GM12872 (cell line): ENCODE measurements around the gene TBC1D22B.
A peak's percentile ranks its signal among the peaks of the same experiment; 100 is the strongest.

Source experiments
- TF ChIP-seq, protein P1 (sequence below): IDR thresholded peaks from 3 replicates; pipeline ENCODE4 v1.5.1; 2011; ENCODE audit warnings: low read depth, mild to moderate bottlenecking, low read length, moderate library complexity; ENCODE audit not compliant: insufficient read depth

The TBC1D22B gene

DNA sequence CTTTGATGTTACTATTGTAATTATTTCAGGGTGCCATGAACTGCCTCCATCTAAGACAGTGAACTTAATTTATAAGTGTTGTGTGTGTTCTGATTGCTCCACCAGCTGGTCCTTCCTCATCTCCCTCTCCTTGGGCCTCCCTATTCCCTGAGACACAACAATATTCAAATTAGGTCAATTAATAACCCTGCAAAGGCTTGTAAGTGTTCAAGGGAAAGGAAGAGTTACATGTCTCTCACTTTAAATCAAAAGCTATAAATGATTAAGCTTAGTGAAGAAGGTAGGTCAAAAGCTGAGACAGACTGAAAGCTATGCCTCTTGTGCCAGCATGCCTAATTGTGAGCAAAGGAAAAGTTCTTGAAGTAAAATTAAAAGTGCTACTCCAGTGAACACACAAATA is 35.9 kb downstream of the TBC1D22B start:
- TF ChIP-seq, protein P1, sequence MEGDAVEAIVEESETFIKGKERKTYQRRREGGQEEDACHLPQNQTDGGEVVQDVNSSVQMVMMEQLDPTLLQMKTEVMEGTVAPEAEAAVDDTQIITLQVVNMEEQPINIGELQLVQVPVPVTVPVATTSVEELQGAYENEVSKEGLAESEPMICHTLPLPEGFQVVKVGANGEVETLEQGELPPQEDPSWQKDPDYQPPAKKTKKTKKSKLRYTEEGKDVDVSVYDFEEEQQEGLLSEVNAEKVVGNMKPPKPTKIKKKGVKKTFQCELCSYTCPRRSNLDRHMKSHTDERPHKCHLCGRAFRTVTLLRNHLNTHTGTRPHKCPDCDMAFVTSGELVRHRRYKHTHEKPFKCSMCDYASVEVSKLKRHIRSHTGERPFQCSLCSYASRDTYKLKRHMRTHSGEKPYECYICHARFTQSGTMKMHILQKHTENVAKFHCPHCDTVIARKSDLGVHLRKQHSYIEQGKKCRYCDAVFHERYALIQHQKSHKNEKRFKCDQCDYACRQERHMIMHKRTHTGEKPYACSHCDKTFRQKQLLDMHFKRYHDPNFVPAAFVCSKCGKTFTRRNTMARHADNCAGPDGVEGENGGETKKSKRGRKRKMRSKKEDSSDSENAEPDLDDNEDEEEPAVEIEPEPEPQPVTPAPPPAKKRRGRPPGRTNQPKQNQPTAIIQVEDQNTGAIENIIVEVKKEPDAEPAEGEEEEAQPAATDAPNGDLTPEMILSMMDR = no peak

DNA sequence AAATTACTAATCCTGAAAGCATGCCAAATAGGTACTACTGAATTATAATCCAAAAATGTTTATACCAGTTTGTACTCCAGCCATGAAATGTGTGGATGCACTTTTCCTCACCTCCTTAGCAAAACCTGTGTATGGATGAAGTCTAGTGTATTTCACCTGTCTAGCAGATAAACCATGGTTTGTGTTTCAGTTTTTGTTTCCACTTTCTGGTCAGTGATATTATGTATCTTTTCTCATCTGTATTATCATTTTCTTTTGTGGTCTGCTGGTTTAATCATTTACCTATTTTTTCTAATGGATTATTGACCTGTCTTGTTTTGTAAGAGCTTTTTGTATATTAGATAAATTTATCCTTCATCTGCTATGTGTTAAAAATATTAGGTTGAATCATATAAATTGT is 41.4 kb downstream of the TBC1D22B start:
- TF ChIP-seq, protein P1 = no peak

DNA sequence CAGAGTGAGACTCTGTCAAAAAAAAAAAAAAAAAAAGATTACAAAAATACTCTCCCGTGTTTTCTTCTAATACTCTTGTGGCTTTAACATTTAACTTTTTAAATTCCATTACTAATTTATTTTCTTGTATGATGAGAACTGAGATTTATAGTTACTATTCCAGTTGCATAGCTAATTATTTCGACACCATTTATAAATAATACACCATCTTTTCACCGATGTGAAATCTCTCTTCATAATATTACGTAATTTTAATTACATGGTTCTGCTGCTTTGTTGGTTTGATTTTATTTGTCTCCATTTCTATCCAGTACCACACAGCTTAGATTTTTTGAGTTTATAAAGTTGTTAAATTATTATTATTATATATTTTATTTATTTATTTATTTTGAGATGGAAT is 42.4 kb downstream of the TBC1D22B start:
- TF ChIP-seq, protein P1 = no peak

DNA sequence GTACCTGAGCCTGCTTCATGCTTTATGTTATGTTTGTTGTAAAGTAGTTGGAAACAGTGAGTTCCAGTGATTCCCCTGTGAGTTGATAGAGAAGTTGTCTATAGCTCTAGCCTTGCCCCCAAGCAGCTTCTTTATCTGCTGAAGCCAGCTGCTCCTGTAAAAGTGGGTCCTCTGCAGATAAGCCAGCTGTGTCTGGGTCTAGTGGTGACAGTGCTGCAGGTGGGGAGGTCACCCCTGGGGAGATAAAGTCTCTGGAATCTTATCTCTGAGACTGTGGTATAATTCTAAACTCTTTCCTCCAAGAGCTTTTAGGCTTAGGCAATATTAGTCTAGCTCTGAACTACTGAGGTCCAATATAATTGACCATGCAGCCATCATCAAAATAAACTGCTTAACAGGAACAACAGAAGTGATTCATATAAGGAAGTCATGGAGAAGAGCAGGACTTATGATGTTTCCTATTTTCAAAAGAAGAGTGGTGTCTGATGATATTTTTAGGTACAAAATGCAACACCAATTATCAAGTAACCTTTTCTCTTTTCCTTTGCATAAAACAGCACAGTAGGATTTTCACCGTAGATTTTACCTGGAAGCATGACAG is 44.6 kb downstream of the TBC1D22B start:
- TF ChIP-seq, protein P1 = no peak

DNA sequence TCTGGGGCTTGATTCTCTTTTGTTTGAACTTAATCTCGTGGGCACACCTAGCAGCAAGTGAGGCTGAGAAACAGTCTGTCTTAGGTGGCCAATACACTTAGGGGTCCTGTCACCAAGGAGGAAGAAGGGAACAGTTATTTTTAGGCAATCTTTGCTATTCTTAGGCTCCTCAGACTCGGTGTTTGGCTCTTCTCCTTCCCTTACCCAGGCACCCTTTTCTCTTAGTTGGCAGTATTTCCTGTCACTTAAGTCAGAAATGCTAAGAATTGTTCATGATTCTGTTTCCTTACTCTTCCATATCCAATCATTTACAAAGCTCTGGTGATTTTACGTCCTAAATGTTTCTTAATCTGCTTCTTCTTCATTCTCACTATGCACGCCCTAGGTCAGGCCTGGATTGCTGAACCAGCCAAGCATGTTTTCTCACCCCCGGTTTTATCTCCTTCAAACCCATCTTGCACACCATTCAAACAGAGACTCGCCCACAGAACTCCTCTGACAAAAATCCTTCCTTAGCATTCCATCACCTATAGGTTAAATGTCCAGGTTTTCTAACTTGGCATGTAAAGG is 45.6 kb downstream of the TBC1D22B start:
- TF ChIP-seq, protein P1 = no peak

DNA sequence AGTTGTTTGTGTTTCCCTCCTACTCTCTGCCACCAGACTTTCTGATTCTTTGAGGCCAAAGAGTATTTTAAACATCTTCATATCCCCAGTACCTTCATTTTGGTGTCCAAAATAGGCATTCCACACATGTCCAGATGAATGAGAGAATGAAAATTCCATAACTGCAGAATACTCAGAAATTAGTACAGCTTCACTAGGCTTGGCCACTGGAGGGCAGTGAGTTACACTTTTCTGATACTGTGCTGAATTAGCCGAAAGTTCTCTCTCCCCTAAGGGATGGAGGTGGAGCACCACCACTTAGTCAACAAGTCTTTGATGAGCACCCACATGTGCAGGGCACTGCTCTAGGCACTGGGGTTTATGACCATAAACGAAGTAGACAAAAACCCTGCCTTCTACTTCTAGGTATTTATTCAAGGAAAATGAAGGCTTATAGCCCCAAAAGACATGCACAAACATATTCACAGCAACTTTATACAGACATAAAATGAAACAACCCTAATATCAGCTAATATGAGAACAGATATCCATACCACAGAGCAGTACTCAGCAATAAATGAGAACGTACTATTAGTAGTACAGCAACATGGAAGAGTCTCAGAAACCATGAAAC is 46.4 kb downstream of the TBC1D22B start:
- TF ChIP-seq, protein P1 = peak; percentile 75

DNA sequence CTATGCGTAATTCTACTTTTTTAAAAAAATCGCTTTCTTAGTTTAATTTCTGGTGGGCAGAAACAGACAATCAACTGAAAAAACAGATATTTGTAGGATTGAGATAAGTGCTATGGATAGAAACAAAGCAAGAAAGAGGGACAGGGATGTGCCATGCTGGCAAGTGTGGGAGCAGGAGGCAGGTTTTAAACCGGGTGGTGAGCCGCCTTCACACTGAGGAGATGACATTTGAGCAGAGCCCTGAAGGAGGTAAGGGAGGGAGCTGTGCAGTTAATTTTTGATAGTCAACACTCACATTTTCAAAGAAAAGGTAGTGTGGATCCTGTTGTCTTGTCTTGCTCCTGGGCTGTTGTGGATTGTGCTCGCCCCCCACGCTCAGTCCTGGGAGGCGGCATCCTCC is 47.2 kb downstream of the TBC1D22B start:
- TF ChIP-seq, protein P1 = no peak
